Right lobe of liver (tissue), 6 donors: Measurements from ENCODE around the gene CYBC1. TPM values are rescaled to one million over a fixed set of nuclear protein-coding genes. Genes with fewer than 3 reads are reported as not detected.

Experiments
- ATAC-seq, 4 donors: fragments of 200-7000 bp; cut with Tn5 transposase; one replicate each; pipeline ENCODE4 v1.9.1; 2020; ENCODE audit warnings: mild to moderate bottlenecking in 4 of 4, moderate library complexity in 4 of 4
- DNase-seq, 3 donors: peaks; one replicate each; pipeline ENCODE4 v3.0.0-alpha.2; 2020
- H3K27ac ChIP-seq, 3 donors: fragments of 200-600 bp; one replicate each; pipeline ENCODE4 v1.8.0; 2022
- H3K27me3 ChIP-seq, 2 donors: fragments of 200-600 bp; one replicate each; pipeline ENCODE4 v1.8.0; 2022
- H3K36me3 ChIP-seq, 4 donors: fragments of 200-600 bp; sonication (generic) in 1 of 4; one replicate each; pipeline versions ENCODE4 v1.5.1 to v1.8.0; 2017 to 2022; ENCODE audit warnings: control low read depth in 1 of 4
- H3K4me1 ChIP-seq, 4 donors: fragments of 200-600 bp; sonication (generic) in 1 of 4; one replicate each; pipeline versions ENCODE4 v1.5.1 to v1.8.0; 2017 to 2022; ENCODE audit warnings: control low read depth in 1 of 4
- H3K4me3 ChIP-seq, 3 donors: fragments of 200-600 bp; one replicate each; pipeline ENCODE4 v1.8.0; 2022
- H3K9me3 ChIP-seq, 4 donors: fragments of 200-600 bp; sonication (generic) in 1 of 4; one replicate each; pipeline versions ENCODE4 v1.5.1 to v1.8.0; 2017 to 2022; ENCODE audit warnings: control low read depth in 1 of 4
- CTCF ChIP-seq, 4 donors: fragments of 200-600 bp in 3 of 4; fragments of 450-650 bp in 1 of 4; IDR thresholded peaks; one replicate each; pipeline versions ENCODE4 v1.5.1 to v1.8.0; 2016 to 2022; ENCODE audit warnings: antibody characterized with exemption in 4 of 4, mild to moderate bottlenecking in 2 of 4
- POLR2A ChIP-seq: fragments of 450-650 bp; IDR thresholded peaks from one replicate; pipeline ENCODE4 v1.6.1; 2017; ENCODE audit warnings: antibody characterized with exemption, mild to moderate bottlenecking
- WGBS: methylation state at CpG from one replicate; pipeline ENCODE4 v1.1.6; 2018; ENCODE audit warnings: low coverage, low lambda C conversion rate; ENCODE audit not compliant: insufficient coverage; ENCODE audit errors: missing lambda C conversion rate; 5-methylcytosine and 5-hydroxymethylcytosine counted together
- intact Hi-C, 2 donors: fragments of 100-400 bp; cut with DNase I; formaldehyde crosslinking; loops; one replicate each; pipeline versions ENCODE4 v1.11.2 to v1.14.1; 2022
- total RNA-seq, 6 experiments: library from RNA; depleted of rRNA in 2 of 6; stranded (reverse); fragments of >200 nt in 2 of 6; fragmentation: NEBNext Ultra II Directional in 3 of 6; extraction: Animal tissue kit (Norgen Biotek cat#: 25700) in 3 of 6; gene quantifications; one replicate each; pipeline versions ENCODE4 v1.1.0 to v1.2.4, GENCODE V29; 2016 to 2023
- donor health status: DM: no; HTN: yes; CAD: no.
- donor health status: DM: no; HTN: no; CAD: no.
- donor health status: DM: no; HTN: no; CAD: no.
- donor health status: DM: no; HTN: yes; CAD: no.
- donor health status: DM: no; HTN: yes; CAD: no.

CYBC1 gene
- total RNA-seq, 6 experiments from 2014 or later, result 29.4 to 82.4 (median 46.4) TPM

- no peak for ATAC-seq
These were observed 24.9 kb upstream of the CYBC1 start for GRCh38 chr17:82475458-82475857.

GRCh38 chr17:82474223-82475010 lies 23.9 kb upstream of the CYBC1 start:
- Histone ChIP-seq H3K4me3 (no peak overlapping the region), H3K9me3 (no peaks in the 10 kb centered on the region), H3K27me3 (no peaks in the 10 kb centered on the region), H3K4me1 (no peaks in the 10 kb centered on the region), H3K27ac (no peak overlapping the region), H3K36me3 (peaks cover 0 to 53% (median 15%) of the 10 kb centered on the region in 4 donors)
- no peak for ATAC-seq
- intact Hi-C loops, result no loop called here
- 88% methylated on average over 11 of the region's 11 CpGs for WGBS
- DNase-seq, result no peak
- TF ChIP-seq POLR2A (no peak), CTCF (IDR thresholded peaks at IDR 0.05) (no peak)

More at GRCh38 chr17:82475458-82475857, 24.9 kb upstream of the CYBC1 start:
- WGBS, result 96% methylated on average over 3 of the region's 8 CpGs
- H3K36me3 ChIP-seq, result peaks cover 0 to 53% (median 18%) of the 10 kb centered on the region in 4 donors
- no peak overlapping the region for H3K4me3 ChIP-seq
- no peaks in the 10 kb centered on the region for H3K27me3 ChIP-seq
- intact Hi-C loops, result no loop called here
- no peak for TF ChIP-seq POLR2A
- TF ChIP-seq CTCF (IDR thresholded peaks at IDR 0.05), result no peak
- no peaks in the 10 kb centered on the region for H3K9me3 ChIP-seq
- H3K27ac ChIP-seq, result no peak overlapping the region
- no peaks in the 10 kb centered on the region for H3K4me1 ChIP-seq
- no peak for DNase-seq

GRCh38 chr17:82470065-82470464 lies 19.5 kb upstream of the CYBC1 start:
- intact Hi-C loops, result no loop called here
- peaks cover 0 to 67% (median 12%) of the 10 kb centered on the region in 4 donors for H3K36me3 ChIP-seq
- WGBS, result 97% methylated on average over 3 of the region's 7 CpGs
- no peaks in the 10 kb centered on the region for H3K4me1 ChIP-seq
- ATAC-seq (no peak), DNase-seq (no peak)
- no peaks in the 10 kb centered on the region for H3K27me3 ChIP-seq
- no peak overlapping the region for H3K4me3 ChIP-seq
- no peaks in the 10 kb centered on the region for H3K9me3 ChIP-seq
- H3K27ac ChIP-seq, result no peak overlapping the region
- TF ChIP-seq POLR2A (no peak), CTCF (IDR thresholded peaks at IDR 0.05) (no peak)

GRCh38 chr17:82468692-82469091 lies 18.1 kb upstream of the CYBC1 start:
- no peaks in the 10 kb centered on the region for H3K9me3 ChIP-seq
- no peak overlapping the region for H3K27ac ChIP-seq
- H3K4me3 ChIP-seq, result no peak overlapping the region
- no peak for DNase-seq
- no peaks in the 10 kb centered on the region for H3K27me3 ChIP-seq
- WGBS, result 79% methylated on average over 7 of the region's 7 CpGs
- ATAC-seq, result no peak
- no peaks in the 10 kb centered on the region for H3K4me1 ChIP-seq
- no peak for TF ChIP-seq CTCF (IDR thresholded peaks at IDR 0.05)
- no peak for TF ChIP-seq POLR2A
- intact Hi-C loops, result no loop called here
- H3K36me3 ChIP-seq, result peaks cover 3 to 69% (median 13%) of the 10 kb centered on the region in 4 donors
